Stimulated activated CD4-positive, alpha-beta T cell treated with anti-CD3 and anti-CD28 coated beads, Interleukin-12 subunit alpha, Interleukin-12 subunit beta, amount 100 ng/mL, for 48 hours (primary cell): ENCODE results near the gene KIAA1217.

Experiments
- DNase-seq, 3 donors: peaks; one replicate each; pipeline ENCODE4 v3.0.0-alpha.2; 2020; ENCODE audit warnings: low read depth in 2 of 3, low spot score in 1 of 3

KIAA1217 gene

GRCh38 chr10:24209432-24209771 lies 464 bp downstream of the KIAA1217 start:
- DNase-seq, result peak; percentile 31 to 43 (median 37)

GRCh38 chr10:24209946-24210491 lies 1.1 kb downstream of the KIAA1217 start:
- DNase-seq, result peak; percentile 42 to 59 (median 45)

- DNase-seq, result no peak
Measured at GRCh38 chr10:24210501-24210900, 1.6 kb downstream of the KIAA1217 start.

GRCh38 chr10:24213266-24213665 lies 4.3 kb downstream of the KIAA1217 start:
- DNase-seq, result no peak

GRCh38 chr10:24213881-24214280 lies 4.9 kb downstream of the KIAA1217 start:
- DNase-seq, result no peak

GRCh38 chr10:24214762-24215161 lies 5.8 kb downstream of the KIAA1217 start:
- DNase-seq, result no peak

GRCh38 chr10:24215196-24215595 lies 6.3 kb downstream of the KIAA1217 start:
- no peak for DNase-seq

GRCh38 chr10:24215603-24216002 lies 6.7 kb downstream of the KIAA1217 start:
- DNase-seq, result no peak

GRCh38 chr10:24219963-24220362 lies 11.0 kb downstream of the KIAA1217 start:
- DNase-seq, result no peak

GRCh38 chr10:24223341-24223740 lies 14.4 kb downstream of the KIAA1217 start:
- no peak for DNase-seq

- DNase-seq, result no peak
Measured at GRCh38 chr10:24223953-24224352, 15.0 kb downstream of the KIAA1217 start.

- no peak for DNase-seq
Measured at GRCh38 chr10:24228642-24229041, 19.7 kb downstream of the KIAA1217 start.

GRCh38 chr10:24229909-24230308 lies 21.0 kb downstream of the KIAA1217 start:
- DNase-seq, result no peak

GRCh38 chr10:24231200-24231599 lies 22.3 kb downstream of the KIAA1217 start:
- no peak for DNase-seq

GRCh38 chr10:24234784-24235183 lies 25.8 kb downstream of the KIAA1217 start:
- DNase-seq, result no peak

GRCh38 chr10:24235471-24235870 lies 26.5 kb downstream of the KIAA1217 start:
- DNase-seq, result no peak

GRCh38 chr10:24237801-24238395 lies 29.0 kb downstream of the KIAA1217 start:
- DNase-seq, result no peak

GRCh38 chr10:24238519-24239247 lies 29.7 kb downstream of the KIAA1217 start:
- DNase-seq, result no peak

- DNase-seq, result no peak
Measured at GRCh38 chr10:24239289-24240040, 30.5 kb downstream of the KIAA1217 start.

GRCh38 chr10:24240041-24240751 lies 31.3 kb downstream of the KIAA1217 start:
- DNase-seq, result no peak

- DNase-seq, result no peak
Measured at GRCh38 chr10:24241536-24242040, 32.6 kb downstream of the KIAA1217 start.
